GM18505 (cell line): ENCODE measurements around the gene VWA5B1.

Source experiments
- ATAC-seq: cut with Tn5 transposase; IDR thresholded peaks from one replicate; pipeline ENCODE4 v1.9.1; 2021; ENCODE audit not compliant: unreplicated experiment
- POLR2A ChIP-seq: IDR thresholded peaks from 4 replicates; pipeline ENCODE4 v1.6.1; 2011; ENCODE audit warnings: borderline replicate concordance; ENCODE audit not compliant: insufficient read depth, insufficient read length; ENCODE audit errors: extremely low read depth

The VWA5B1 gene

GRCh38 chr1:20399606-20400180, 109.0 kb downstream of the VWA5B1 start:
- no peak for TF ChIP-seq POLR2A
- no peak for ATAC-seq

- no peak for TF ChIP-seq POLR2A
- no peak for ATAC-seq
Observed at GRCh38 chr1:20400341-20401177, 109.9 kb downstream of the VWA5B1 start.

- TF ChIP-seq POLR2A = no peak
- ATAC-seq = no peak
Observed at GRCh38 chr1:20401405-20402010, 110.8 kb downstream of the VWA5B1 start.

- no peak for TF ChIP-seq POLR2A
Observed at GRCh38 chr1:20402585-20403422, 112.1 kb downstream of the VWA5B1 start.

GRCh38 chr1:20403423-20404145, 112.9 kb downstream of the VWA5B1 start:
- TF ChIP-seq POLR2A = no peak
- no peak for ATAC-seq

More at GRCh38 chr1:20402585-20403422, 112.1 kb downstream of the VWA5B1 start:
- no peak for ATAC-seq

GRCh38 chr1:20404466-20404865, 113.8 kb downstream of the VWA5B1 start:
- no peak for TF ChIP-seq POLR2A
- ATAC-seq = no peak
